Measurements from ENCODE around the gene MOSMO. TPM values are rescaled to one million over a fixed set of nuclear protein-coding genes. Genes with fewer than 3 reads are reported as not detected.

MOSMO gene
- total and polyA plus RNA-seq, 2 of the 13 experiments (the other 11 are each of a cell fraction or from before 2014, with no cell fraction given) = 26.7 to 32.6 TPM

- Histone ChIP-seq H3K9me3 (ENCODE audit: low read length) (no peaks in the 10 kb centered on the region), H3K27ac (ENCODE audit: extremely low read length, insufficient read depth, low read length) (no peak overlapping the region), H3K9ac (ENCODE audit: insufficient read depth, low read depth, low read length) (no peak overlapping the region), H3K4me2 (ENCODE audit: low read depth, low read length) (no peak overlapping the region), H2AFZ (ENCODE audit: low read length) (no peak overlapping the region), H3K4me1 (ENCODE audit: insufficient read depth, low read length) (peaks cover 53% of the 10 kb centered on the region), H3K79me2 (ENCODE audit: insufficient read depth, low read length) (peaks cover 49% of the 10 kb centered on the region), H4K20me1 (ENCODE audit: insufficient read depth, low read length) (peaks cover 5% of the 10 kb centered on the region), H3K27me3 (ENCODE audit: control insufficient read depth in 1 of 2, insufficient read depth in 2 of 2, low read length in 2 of 2) (no peaks in the 10 kb centered on the region), H3K4me3 (replicated peaks in 1 of 3; ENCODE audit: insufficient read depth in 1 of 3, low read depth in 2 of 3, low read length in 3 of 3) (no peak overlapping the region), H3K36me3 (replicated peaks in 1 of 2; ENCODE audit: control insufficient read depth in 1 of 2, insufficient read depth in 2 of 2, low read length in 2 of 2) (peaks cover 4% of the 10 kb centered on the region in 2 experiments; a peak in 4 of 5 replicates)
- TF ChIP-seq SMYD3 (CRISPR knock-in tag; IDR thresholded peaks at IDR 0.05) (no peak), CEBPB (IDR thresholded peaks at IDR 0.05; ENCODE audit: borderline replicate concordance, low read depth, low read length) (peak; percentile 50; the same call in 1 of the 2 replicates), PHB2 (IDR thresholded peaks at IDR 0.05; ENCODE audit: partially characterized antibody) (no peak), NFE2 (CRISPR knock-in tag; IDR thresholded peaks at IDR 0.05) (peak; percentile 50; the same call in 1 of the 2 replicates), MAFK (conservative IDR thresholded peaks at IDR 0.05 in 1 of 2, IDR thresholded peaks at IDR 0.05 in 1 of 2; ENCODE audit: low read length in 2 of 2) (peak; percentile 94 to 95), MAFF (IDR thresholded peaks at IDR 0.05; ENCODE audit: low read depth, low read length) (peak; percentile 92), NFE2L2 (IDR thresholded peaks at IDR 0.05; ENCODE audit: low read length) (peak; percentile 97), ZNF570 (CRISPR knock-in tag; IDR thresholded peaks at IDR 0.05; ENCODE audit: borderline replicate concordance) (0 out of 2 replicates have a peak, but pooled peaks have one; percentile 6)
- TF ChIP-seq, protein P1, sequence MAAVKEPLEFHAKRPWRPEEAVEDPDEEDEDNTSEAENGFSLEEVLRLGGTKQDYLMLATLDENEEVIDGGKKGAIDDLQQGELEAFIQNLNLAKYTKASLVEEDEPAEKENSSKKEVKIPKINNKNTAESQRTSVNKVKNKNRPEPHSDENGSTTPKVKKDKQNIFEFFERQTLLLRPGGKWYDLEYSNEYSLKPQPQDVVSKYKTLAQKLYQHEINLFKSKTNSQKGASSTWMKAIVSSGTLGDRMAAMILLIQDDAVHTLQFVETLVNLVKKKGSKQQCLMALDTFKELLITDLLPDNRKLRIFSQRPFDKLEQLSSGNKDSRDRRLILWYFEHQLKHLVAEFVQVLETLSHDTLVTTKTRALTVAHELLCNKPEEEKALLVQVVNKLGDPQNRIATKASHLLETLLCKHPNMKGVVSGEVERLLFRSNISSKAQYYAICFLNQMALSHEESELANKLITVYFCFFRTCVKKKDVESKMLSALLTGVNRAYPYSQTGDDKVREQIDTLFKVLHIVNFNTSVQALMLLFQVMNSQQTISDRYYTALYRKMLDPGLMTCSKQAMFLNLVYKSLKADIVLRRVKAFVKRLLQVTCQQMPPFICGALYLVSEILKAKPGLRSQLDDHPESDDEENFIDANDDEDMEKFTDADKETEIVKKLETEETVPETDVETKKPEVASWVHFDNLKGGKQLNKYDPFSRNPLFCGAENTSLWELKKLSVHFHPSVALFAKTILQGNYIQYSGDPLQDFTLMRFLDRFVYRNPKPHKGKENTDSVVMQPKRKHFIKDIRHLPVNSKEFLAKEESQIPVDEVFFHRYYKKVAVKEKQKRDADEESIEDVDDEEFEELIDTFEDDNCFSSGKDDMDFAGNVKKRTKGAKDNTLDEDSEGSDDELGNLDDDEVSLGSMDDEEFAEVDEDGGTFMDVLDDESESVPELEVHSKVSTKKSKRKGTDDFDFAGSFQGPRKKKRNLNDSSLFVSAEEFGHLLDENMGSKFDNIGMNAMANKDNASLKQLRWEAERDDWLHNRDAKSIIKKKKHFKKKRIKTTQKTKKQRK (IDR thresholded peaks at IDR 0.05; ENCODE audit: low read length) = no peak
- ATAC-seq = no peak
- in situ Hi-C loops (cut with HindIII; ENCODE audit: extremely low pct_ligation_motif_present, low pct_unique_long_range_greater_than_20kb) = no loop called here
- intact Hi-C loops (cut with micrococcal nuclease; ENCODE audit: unreplicated experiment) = no loop called here
- FAIRE-seq = no peak
- BruUV-seq (replicated peaks) = no TSS peak
- DNase-seq (ENCODE audit: low spot score) = no peak
- 80% methylated on average over 2 of the region's 2 CpGs for WGBS (ENCODE audit: low lambda C conversion rate)
- ChIA-PET POLR2A (no interaction called here), CTCF (ENCODE audit: low intra/inter-chr PET ratio, low total read pairs) (no interaction called here)
Measured at GRCh38 chr16:22031483-22032083, 23.7 kb downstream of the MOSMO start.

Measured in HepG2 (cell line).